OCI-LY3 (cell line): ENCODE results near the gene IGSF23.
"Not testable (repeated sequence)": the region's sequence is repeated elsewhere in the genome, so short reads cannot be mapped to it uniquely, and the experiment has no call there.

Source experiments
- EZH2phosphoT487 ChIP-seq: fragments of 200-600 bp; shearing (Covaris generic); IDR thresholded peaks from 2 replicates; pipeline ENCODE4 v1.6.1; 2018; ENCODE audit warnings: antibody characterized with exemption, mixed run types, low read depth
- TF ChIP-seq, protein P1 (sequence below): fragments of 200-600, 300-600 bp; sonication (generic); IDR thresholded peaks from 2 replicates; pipeline ENCODE4 v1.5.1; 2014; ENCODE audit warnings: antibody characterized with exemption, low read length, low read depth

GRCh38 chr19:44684396-44684795 lies 71.0 kb downstream of the IGSF23 start:
- not testable (repeated sequence) for TF ChIP-seq EZH2phosphoT487
- TF ChIP-seq, protein P1, sequence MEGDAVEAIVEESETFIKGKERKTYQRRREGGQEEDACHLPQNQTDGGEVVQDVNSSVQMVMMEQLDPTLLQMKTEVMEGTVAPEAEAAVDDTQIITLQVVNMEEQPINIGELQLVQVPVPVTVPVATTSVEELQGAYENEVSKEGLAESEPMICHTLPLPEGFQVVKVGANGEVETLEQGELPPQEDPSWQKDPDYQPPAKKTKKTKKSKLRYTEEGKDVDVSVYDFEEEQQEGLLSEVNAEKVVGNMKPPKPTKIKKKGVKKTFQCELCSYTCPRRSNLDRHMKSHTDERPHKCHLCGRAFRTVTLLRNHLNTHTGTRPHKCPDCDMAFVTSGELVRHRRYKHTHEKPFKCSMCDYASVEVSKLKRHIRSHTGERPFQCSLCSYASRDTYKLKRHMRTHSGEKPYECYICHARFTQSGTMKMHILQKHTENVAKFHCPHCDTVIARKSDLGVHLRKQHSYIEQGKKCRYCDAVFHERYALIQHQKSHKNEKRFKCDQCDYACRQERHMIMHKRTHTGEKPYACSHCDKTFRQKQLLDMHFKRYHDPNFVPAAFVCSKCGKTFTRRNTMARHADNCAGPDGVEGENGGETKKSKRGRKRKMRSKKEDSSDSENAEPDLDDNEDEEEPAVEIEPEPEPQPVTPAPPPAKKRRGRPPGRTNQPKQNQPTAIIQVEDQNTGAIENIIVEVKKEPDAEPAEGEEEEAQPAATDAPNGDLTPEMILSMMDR: not testable (repeated sequence)
